Peyer's patch (tissue), 4 donors: ENCODE measurements around the gene OR51E2.

Experiments
- POLR2A ChIP-seq, 2 donors: fragments of 450-650 bp; IDR thresholded peaks; one replicate each; pipeline ENCODE4 v1.5.1; 2017; ENCODE audit warnings: antibody characterized with exemption in 2 of 2, mild to moderate bottlenecking in 2 of 2, moderate library complexity in 2 of 2
- TF ChIP-seq, protein P1 (sequence below), 6 experiments: fragments of 450-650 bp in 4 of 6; fragments of 200-600 bp in 2 of 6; sonication (generic) in 1 of 6; IDR thresholded peaks; one replicate each; pipeline ENCODE4 v1.5.1; 2017 to 2019; ENCODE audit warnings: antibody characterized with exemption in 6 of 6, mild to moderate bottlenecking in 3 of 6, moderate library complexity in 1 of 6

DNA sequence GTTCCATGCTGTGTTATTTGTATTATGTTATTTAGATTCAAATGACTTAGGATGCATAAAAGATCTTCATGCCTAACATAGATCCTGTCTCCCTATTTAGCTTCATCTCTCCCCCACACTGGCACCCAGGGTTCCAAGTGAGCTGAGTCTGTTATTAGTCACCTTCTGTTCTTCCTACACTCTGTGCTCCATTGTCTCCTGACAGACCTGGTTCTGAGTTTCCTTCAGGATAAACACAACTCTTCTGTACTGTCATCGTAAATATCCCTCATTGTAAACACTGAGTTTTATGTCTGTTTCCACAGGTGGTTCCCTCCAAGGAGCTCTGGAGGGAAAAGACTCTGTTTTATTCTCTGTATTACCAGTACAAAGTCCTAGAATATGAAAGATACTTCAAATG, 15.6 kb upstream of the OR51E2 start:
- TF ChIP-seq, protein P1, sequence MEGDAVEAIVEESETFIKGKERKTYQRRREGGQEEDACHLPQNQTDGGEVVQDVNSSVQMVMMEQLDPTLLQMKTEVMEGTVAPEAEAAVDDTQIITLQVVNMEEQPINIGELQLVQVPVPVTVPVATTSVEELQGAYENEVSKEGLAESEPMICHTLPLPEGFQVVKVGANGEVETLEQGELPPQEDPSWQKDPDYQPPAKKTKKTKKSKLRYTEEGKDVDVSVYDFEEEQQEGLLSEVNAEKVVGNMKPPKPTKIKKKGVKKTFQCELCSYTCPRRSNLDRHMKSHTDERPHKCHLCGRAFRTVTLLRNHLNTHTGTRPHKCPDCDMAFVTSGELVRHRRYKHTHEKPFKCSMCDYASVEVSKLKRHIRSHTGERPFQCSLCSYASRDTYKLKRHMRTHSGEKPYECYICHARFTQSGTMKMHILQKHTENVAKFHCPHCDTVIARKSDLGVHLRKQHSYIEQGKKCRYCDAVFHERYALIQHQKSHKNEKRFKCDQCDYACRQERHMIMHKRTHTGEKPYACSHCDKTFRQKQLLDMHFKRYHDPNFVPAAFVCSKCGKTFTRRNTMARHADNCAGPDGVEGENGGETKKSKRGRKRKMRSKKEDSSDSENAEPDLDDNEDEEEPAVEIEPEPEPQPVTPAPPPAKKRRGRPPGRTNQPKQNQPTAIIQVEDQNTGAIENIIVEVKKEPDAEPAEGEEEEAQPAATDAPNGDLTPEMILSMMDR (IDR thresholded peaks at IDR 0.05), result no peak
- TF ChIP-seq POLR2A (IDR thresholded peaks at IDR 0.05), result no peak
